GM12878 (cell line): ENCODE measurements around the gene SGSH. TPM values are rescaled to one million over a fixed set of nuclear protein-coding genes. Genes with fewer than 3 reads are reported as not detected.

ENCODE experiments used
- ASH2L ChIP-seq: fragments of 300-600, 200-600 bp; sonication (generic); IDR thresholded peaks from 2 replicates; pipeline ENCODE4 v1.6.1; 2017; ENCODE audit warnings: low read depth, mild to moderate bottlenecking, borderline replicate concordance
- BCLAF1 ChIP-seq: fragments of 450-650 bp; IDR thresholded peaks from 2 replicates; pipeline ENCODE4 v1.6.1; 2017; ENCODE audit warnings: antibody characterized with exemption, mild to moderate bottlenecking, moderate library complexity
- CBX5 ChIP-seq: sonication (generic); IDR thresholded peaks from 2 replicates; pipeline ENCODE4 v1.6.1; 2016; ENCODE audit warnings: low read depth, moderate library complexity, mild to moderate bottlenecking, inconsistent platforms
- CHD4 ChIP-seq: fragments of 200-600 bp; sonication (generic); IDR thresholded peaks from 2 replicates; pipeline ENCODE4 v1.6.1; 2016; ENCODE audit warnings: mild to moderate bottlenecking
- CREM ChIP-seq: IDR thresholded peaks from 2 replicates; pipeline ENCODE4 v1.6.1; 2014; ENCODE audit warnings: antibody characterized with exemption, low read depth
- E4F1 ChIP-seq: fragments of 450-650 bp; IDR thresholded peaks from 2 replicates; pipeline ENCODE4 v1.6.1; 2018; ENCODE audit warnings: borderline replicate concordance, mild to moderate bottlenecking; ENCODE audit not compliant: partially characterized antibody
- ETV6 ChIP-seq, 2 experiments: fragments of 450-650 bp in 1 of 2; IDR thresholded peaks in 1 of 2; conservative IDR thresholded peaks in 1 of 2; 2 replicates each; pipeline ENCODE4 v1.6.1; 2014; ENCODE audit warnings: antibody characterized with exemption in 1 of 2, borderline replicate concordance in 1 of 2, low read depth in 1 of 2, mild to moderate bottlenecking in 1 of 2, moderate library complexity in 1 of 2
- HCFC1 ChIP-seq: fragments of 150-350 bp; IDR thresholded peaks from 2 replicates; pipeline ENCODE4 v1.6.1; 2014; ENCODE audit warnings: low read length
- IKZF1 ChIP-seq: fragments of 450-650 bp; conservative IDR thresholded peaks from 2 replicates; pipeline ENCODE4 v1.6.1; 2017; ENCODE audit warnings: antibody characterized with exemption, mild to moderate bottlenecking
- IRF3 ChIP-seq: fragments of 450-650 bp; IDR thresholded peaks from 2 replicates; pipeline ENCODE4 v1.6.1; 2014; ENCODE audit warnings: mild to moderate bottlenecking
- IRF4 ChIP-seq: IDR thresholded peaks from 2 replicates; pipeline ENCODE4 v1.6.1; 2011; ENCODE audit warnings: low read depth, low read length
- KAT2A ChIP-seq: conservative IDR thresholded peaks from 2 replicates; pipeline ENCODE4 v1.6.1; 2011; ENCODE audit warnings: low read depth, low read length; ENCODE audit not compliant: control insufficient read depth
- MTA3 ChIP-seq: IDR thresholded peaks from 2 replicates; pipeline ENCODE4 v1.6.1; 2012; ENCODE audit warnings: low read length, inconsistent platforms, borderline replicate concordance
- NRF1 ChIP-seq: conservative IDR thresholded peaks from 2 replicates; pipeline ENCODE4 v1.6.1; 2011; ENCODE audit warnings: mild to moderate bottlenecking, low read depth, low read length, improper control_type of control experiment
- POU2F2 ChIP-seq: IDR thresholded peaks from 3 replicates; pipeline ENCODE4 v1.6.1; 2011; ENCODE audit warnings: low read depth, mild to moderate bottlenecking, low read length, borderline replicate concordance
- RBBP5 ChIP-seq: fragments of 200-600 bp; sonication (generic); conservative IDR thresholded peaks from 2 replicates; pipeline ENCODE4 v1.6.1; 2016
- RELB ChIP-seq: fragments of 450-650 bp; IDR thresholded peaks from 2 replicates; pipeline ENCODE4 v1.6.1; 2017; ENCODE audit warnings: low read depth, mild to moderate bottlenecking, moderate library complexity
- RFX5 ChIP-seq: IDR thresholded peaks from 2 replicates; pipeline ENCODE4 v1.6.1; 2011; ENCODE audit warnings: low read depth, low read length, improper control_type of control experiment
- SP1 ChIP-seq: IDR thresholded peaks from one replicate; pipeline ENCODE4 v1.6.1; 2011; ENCODE audit warnings: low read depth, low read length
- SREBF2 ChIP-seq: IDR thresholded peaks from 2 replicates; pipeline ENCODE4 v1.6.1; 2012; ENCODE audit warnings: mild to moderate bottlenecking, low read length
- SUZ12 ChIP-seq: fragments of 200-600 bp; sonication (generic); IDR thresholded peaks from one replicate; pipeline ENCODE4 v1.6.1; 2018; ENCODE audit warnings: antibody characterized with exemption, mild to moderate bottlenecking; ENCODE audit not compliant: unreplicated experiment
- USF1 ChIP-seq: IDR thresholded peaks from 2 replicates; pipeline ENCODE4 v1.6.1; 2011; ENCODE audit warnings: borderline replicate concordance, low read depth, mild to moderate bottlenecking, moderate library complexity, mixed read lengths, low read length; ENCODE audit not compliant: insufficient read depth; ENCODE audit errors: extremely low read length
- polyA plus RNA-seq, 11 experiments: library from polyadenylated mRNA; depleted of rRNA in 4 of 11; unstranded in 6 of 11; stranded (reverse) in 5 of 11; fragments of >200 nt; fragmentation: Nextera tagmentation in 4 of 11; fragmentation: Illumina TruSeq in 1 of 11; extraction: Ambion mirVana in 4 of 11; extraction: Trizol in 1 of 11; gene quantifications; 1 replicate in 1 of 11; 2 replicates in 10 of 11; pipeline versions ENCODE4 v1.2.1 to v1.2.3, GENCODE V29; 2011 to 2016; ENCODE audit warnings: inconsistent platforms in 2 of 11, missing spikeins in 2 of 11, low read depth in 1 of 11
- total RNA-seq, 4 experiments: library from RNA; depleted of rRNA in 3 of 4; stranded (reverse); fragments of >200 nt in 3 of 4; fragmentation: Illumina TruSeq in 1 of 4; extraction: Trizol in 1 of 4; gene quantifications; 2 replicates each; pipeline versions ENCODE4 v1.2.1 to v1.2.3, GENCODE V29; 2013 to 2021

SGSH gene
- total and polyA plus RNA-seq, 10 of the 15 experiments (the other 5 are each of a cell fraction or from before 2014, with no cell fraction given): 0.13 to 17.2 (median 6.0) TPM

- TF ChIP-seq ASH2L (no peak), USF1 (no peak), SP1 (no peak), E4F1 (peak; percentile 3), IRF3 (no peak), BCLAF1 (no peak), NRF1 (no peak), HCFC1 (no peak), CHD4 (no peak), RBBP5 (no peak), CBX5 (no peak), MTA3 (no peak), CREM (no peak), POU2F2 (no peak), SREBF2 (no peak), IKZF1 (no peak; the same call in 1 of the 2 replicates), RELB (peak; percentile 75), IRF4 (no peak), RFX5 (no peak), KAT2A (no peak), ETV6 (conservative IDR thresholded peaks at IDR 0.05 in 1 of 2, IDR thresholded peaks at IDR 0.05 in 1 of 2; ENCODE audit: borderline replicate concordance in 1 of 2, low read depth in 1 of 2) (peak in 1 of 2 experiments; percentile 24; a peak in 1 of 4 replicates), SUZ12 (no peak)
Observed at GRCh38 chr17:80219013-80219762, 945 bp downstream of the SGSH start (continued).
